Esophagus muscularis mucosa (tissue), 4 donors: Measurements from ENCODE around the gene PMAIP1. TPM values are rescaled to one million over a fixed set of nuclear protein-coding genes. Genes with fewer than 3 reads are reported as not detected.

Source experiments
- DNase-seq: peaks from one replicate; pipeline ENCODE4 v3.0.0-alpha.2; 2017; ENCODE audit errors: extremely low spot score
- H3K27ac ChIP-seq, 4 donors: fragments of 200-600 bp; sonication (generic); replicated peaks in 1 of 4; 1 replicate in 3 of 4; 2 replicates in 1 of 4; pipeline ENCODE4 v1.5.1; 2016 to 2019; ENCODE audit warnings: mild to moderate bottlenecking in 1 of 4
- H3K27me3 ChIP-seq, 4 donors: fragments of 200-600 bp; sonication (generic); one replicate each; pipeline versions ENCODE4 v1.5.1 to v1.6.0; 2016 to 2019
- H3K36me3 ChIP-seq, 4 donors: fragments of 200-600 bp; sonication (generic); one replicate each; pipeline ENCODE4 v1.5.1; 2016 to 2019
- H3K4me1 ChIP-seq, 4 donors: fragments of 200-600 bp; sonication (generic); one replicate each; pipeline ENCODE4 v1.5.1; 2016 to 2019
- H3K4me3 ChIP-seq, 4 donors: fragments of 200-600 bp; sonication (generic); 1 replicate in 2 of 4; 2 replicates in 2 of 4; pipeline ENCODE4 v1.5.1; 2016 to 2019; ENCODE audit warnings: mild to moderate bottlenecking in 4 of 4, moderate library complexity in 1 of 4
- H3K9me3 ChIP-seq, 4 donors: fragments of 200-600 bp; sonication (generic); 1 replicate in 3 of 4; 2 replicates in 1 of 4; pipeline ENCODE4 v1.5.1; 2016 to 2019
- CTCF ChIP-seq, 3 experiments: fragments of 200-600 bp in 2 of 3; fragments of 450-650 bp in 1 of 3; sonication (generic) in 2 of 3; IDR thresholded peaks; one replicate each; pipeline ENCODE4 v1.5.1; 2017 to 2019; ENCODE audit warnings: antibody characterized with exemption in 3 of 3, mild to moderate bottlenecking in 2 of 3, moderate library complexity in 1 of 3
- EP300 ChIP-seq: sonication (generic); formaldehyde crosslinking; IDR thresholded peaks from one replicate; pipeline ENCODE4 v1.6.1; 2017; ENCODE audit warnings: antibody characterized with exemption
- POLR2A ChIP-seq: fragments of 450-650 bp; IDR thresholded peaks from one replicate; pipeline ENCODE4 v1.6.1; 2017; ENCODE audit warnings: antibody characterized with exemption, moderate library complexity, mild to moderate bottlenecking, low read depth
- POLR2AphosphoS5 ChIP-seq, 2 donors: sonication (generic); formaldehyde crosslinking; IDR thresholded peaks; one replicate each; pipeline ENCODE4 v1.6.1; 2017; ENCODE audit warnings: antibody characterized with exemption in 2 of 2
- WGBS: methylation state at CpG from one replicate; pipeline ENCODE4 v1.1.5; 2018; 5-methylcytosine and 5-hydroxymethylcytosine counted together
- intact Hi-C: fragments of 100-400 bp; cut with DNase I; formaldehyde crosslinking; loops from one replicate; pipeline ENCODE4 v1.15.1; 2023
- total RNA-seq, 4 donors: library from RNA; depleted of rRNA; stranded (reverse); fragments of >200 nt; gene quantifications; one replicate each; pipeline versions ENCODE4 v1.1.0 to v1.2.1, GENCODE V29; 2016

PMAIP1 gene
- total RNA-seq, 4 donors from 2014 or later = 0.42 to 1.3 (median 0.79) TPM

GRCh38 chr18:59909289-59910036 is 9.7 kb downstream of the PMAIP1 start:
- peaks cover 0 to 7% (median 0%) of the 10 kb centered on the region in 4 donors for H3K9me3 ChIP-seq

GRCh38 chr18:59910967-59911366 is 11.2 kb downstream of the PMAIP1 start:
- 82% methylated on average over 2 of the region's 2 CpGs for WGBS
- H3K4me3 ChIP-seq = no peak overlapping the region
- intact Hi-C loops = no loop called here
- DNase-seq = no peak
- H3K27me3 ChIP-seq = peaks cover 0 to 6% (median 0%) of the 10 kb centered on the region in 4 donors
- TF ChIP-seq POLR2A (no peak), POLR2AphosphoS5 (IDR thresholded peaks at IDR 0.05) (no peak)
- no peaks in the 10 kb centered on the region for H3K36me3 ChIP-seq
- peaks cover 0 to 15% (median 0%) of the 10 kb centered on the region in 4 donors for H3K4me1 ChIP-seq
- no peak overlapping the region for H3K27ac ChIP-seq
- peaks cover 0 to 7% (median 0%) of the 10 kb centered on the region in 4 donors for H3K9me3 ChIP-seq

More at GRCh38 chr18:59909289-59910036, 9.7 kb downstream of the PMAIP1 start:
- Histone ChIP-seq H3K36me3 (no peaks in the 10 kb centered on the region), H3K4me1 (peaks cover 0 to 15% (median 0%) of the 10 kb centered on the region in 4 donors), H3K4me3 (no peak overlapping the region), H3K27me3 (peaks cover 0 to 11% (median 0%) of the 10 kb centered on the region in 4 donors), H3K27ac (peak overlapping the region in 2 of 4 donors; percentile 30)
- intact Hi-C loops = no loop called here
- no peak for TF ChIP-seq POLR2AphosphoS5 (IDR thresholded peaks at IDR 0.05)
- no peak for TF ChIP-seq CTCF (IDR thresholded peaks at IDR 0.05)
- no peak for TF ChIP-seq POLR2A
- WGBS = 61% methylated on average over 11 of the region's 11 CpGs
- DNase-seq = no peak

GRCh38 chr18:59911600-59911999 is 11.8 kb downstream of the PMAIP1 start:
- no peak for DNase-seq
- H3K36me3 ChIP-seq = no peaks in the 10 kb centered on the region
- H3K27ac ChIP-seq = no peak overlapping the region
- peaks cover 0 to 7% (median 0%) of the 10 kb centered on the region in 4 donors for H3K9me3 ChIP-seq
- H3K27me3 ChIP-seq = peaks cover 0 to 6% (median 0%) of the 10 kb centered on the region in 4 donors
- peaks cover 0 to 15% (median 0%) of the 10 kb centered on the region in 4 donors for H3K4me1 ChIP-seq
- TF ChIP-seq CTCF (IDR thresholded peaks at IDR 0.05) (no peak), EP300 (no peak), POLR2A (no peak), POLR2AphosphoS5 (IDR thresholded peaks at IDR 0.05) (no peak)
- no peak overlapping the region for H3K4me3 ChIP-seq
- intact Hi-C loops = no loop called here

GRCh38 chr18:59912007-59912550 is 12.3 kb downstream of the PMAIP1 start:
- no peak overlapping the region for H3K4me3 ChIP-seq
- intact Hi-C loops = no loop called here
- peaks cover 0 to 7% (median 0%) of the 10 kb centered on the region in 4 donors for H3K9me3 ChIP-seq
- WGBS = 85% methylated on average over 2 of the region's 2 CpGs
- no peaks in the 10 kb centered on the region for H3K36me3 ChIP-seq
- TF ChIP-seq POLR2A (no peak), CTCF (IDR thresholded peaks at IDR 0.05) (no peak), EP300 (no peak), POLR2AphosphoS5 (IDR thresholded peaks at IDR 0.05) (no peak)
- no peak overlapping the region for H3K27ac ChIP-seq
- H3K4me1 ChIP-seq = peaks cover 0 to 15% (median 0%) of the 10 kb centered on the region in 4 donors
- DNase-seq = no peak
- peaks cover 0 to 6% (median 0%) of the 10 kb centered on the region in 4 donors for H3K27me3 ChIP-seq

GRCh38 chr18:59915606-59916005 is 15.8 kb downstream of the PMAIP1 start:
- H3K4me3 ChIP-seq = no peak overlapping the region
- H3K36me3 ChIP-seq = no peaks in the 10 kb centered on the region
- peaks cover 0 to 7% (median 0%) of the 10 kb centered on the region in 4 donors for H3K9me3 ChIP-seq
- no peak overlapping the region for H3K27ac ChIP-seq
- 90% methylated on average over 6 of the region's 6 CpGs for WGBS
- TF ChIP-seq POLR2AphosphoS5 (IDR thresholded peaks at IDR 0.05) (no peak), EP300 (no peak), POLR2A (no peak), CTCF (IDR thresholded peaks at IDR 0.05) (no peak)
- H3K27me3 ChIP-seq = no peaks in the 10 kb centered on the region
- no peak for DNase-seq
- peaks cover 0 to 17% (median 12%) of the 10 kb centered on the region in 4 donors for H3K4me1 ChIP-seq
- intact Hi-C loops = no loop called here
